Measurements from ENCODE around the gene CEP128.

Gene CEP128

DNA sequence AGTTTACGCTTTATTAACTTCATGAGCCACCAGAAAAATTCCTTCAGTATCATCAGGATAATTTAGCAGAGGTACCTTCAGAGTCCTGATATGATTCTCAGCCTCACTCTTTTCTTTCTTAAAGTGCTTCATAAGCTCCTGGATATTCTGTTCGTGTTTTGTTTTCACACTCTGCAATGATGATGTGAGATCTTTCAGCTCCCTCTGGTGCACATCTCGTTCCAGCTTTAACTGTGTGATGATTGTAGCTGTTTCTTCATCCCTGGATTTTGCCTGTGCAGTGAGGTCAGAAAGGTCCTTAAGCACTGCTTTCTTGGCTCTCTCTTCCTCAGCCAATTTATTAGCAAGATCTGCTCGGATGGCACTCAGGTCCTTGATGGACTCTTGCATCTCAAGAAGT is 156.7 kb downstream of the CEP128 start:
- DNase-seq (ENCODE audit: extremely low spot score): no peak
- CTCF ChIA-PET: no interaction called here
- POLR2A ChIA-PET: no interaction called here
- TF ChIP-seq SUZ12 (IDR thresholded peaks at IDR 0.05) (no peak), HDGF (IDR thresholded peaks at IDR 0.05; ENCODE audit: borderline replicate concordance) (no peak), NFRKB (IDR thresholded peaks at IDR 0.05) (no peak), ARNT (IDR thresholded peaks at IDR 0.05) (no peak), LEF1 (IDR thresholded peaks at IDR 0.05; ENCODE audit: borderline replicate concordance) (no peak), FOXA1 (IDR thresholded peaks at IDR 0.05) (no peak), FOXM1 (IDR thresholded peaks at IDR 0.05; ENCODE audit: borderline replicate concordance) (no peak), BHLHE40 (IDR thresholded peaks at IDR 0.05; ENCODE audit: borderline replicate concordance) (no peak)
- TF ChIP-seq, protein P1, sequence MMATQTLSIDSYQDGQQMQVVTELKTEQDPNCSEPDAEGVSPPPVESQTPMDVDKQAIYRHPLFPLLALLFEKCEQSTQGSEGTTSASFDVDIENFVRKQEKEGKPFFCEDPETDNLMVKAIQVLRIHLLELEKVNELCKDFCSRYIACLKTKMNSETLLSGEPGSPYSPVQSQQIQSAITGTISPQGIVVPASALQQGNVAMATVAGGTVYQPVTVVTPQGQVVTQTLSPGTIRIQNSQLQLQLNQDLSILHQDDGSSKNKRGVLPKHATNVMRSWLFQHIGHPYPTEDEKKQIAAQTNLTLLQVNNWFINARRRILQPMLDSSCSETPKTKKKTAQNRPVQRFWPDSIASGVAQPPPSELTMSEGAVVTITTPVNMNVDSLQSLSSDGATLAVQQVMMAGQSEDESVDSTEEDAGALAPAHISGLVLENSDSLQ (IDR thresholded peaks at IDR 0.05): no peak

DNA sequence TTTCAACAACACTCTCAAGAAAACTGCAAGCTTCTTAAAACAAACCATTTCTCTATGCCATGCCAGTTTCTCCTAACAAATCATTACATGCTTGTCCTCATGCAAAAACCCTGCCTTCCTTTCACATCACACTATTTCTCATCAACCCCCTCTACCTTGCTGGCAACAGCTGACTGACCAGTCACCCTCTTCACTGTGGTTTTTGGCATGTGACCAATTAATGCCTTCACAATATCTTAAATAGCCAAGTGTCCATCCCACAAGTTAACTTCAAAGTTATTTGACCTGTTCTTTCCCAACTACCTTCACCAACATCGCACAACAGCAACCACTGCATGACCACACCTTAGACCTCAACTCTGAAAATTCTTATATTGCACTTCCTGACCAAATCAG is 159.6 kb downstream of the CEP128 start:
- no peak for DNase-seq (ENCODE audit: extremely low spot score)
- TF ChIP-seq TARDBP (IDR thresholded peaks at IDR 0.05) (no peak), SP1 (IDR thresholded peaks at IDR 0.05) (no peak), ELF4 (IDR thresholded peaks at IDR 0.05) (no peak), FOXK2 (IDR thresholded peaks at IDR 0.05) (no peak), CTBP1 (IDR thresholded peaks at IDR 0.05; ENCODE audit: borderline replicate concordance) (no peak), NFRKB (IDR thresholded peaks at IDR 0.05) (no peak), SUZ12 (IDR thresholded peaks at IDR 0.05) (no peak), BHLHE40 (IDR thresholded peaks at IDR 0.05; ENCODE audit: borderline replicate concordance) (no peak), ARNT (IDR thresholded peaks at IDR 0.05) (no peak)
- ChIA-PET POLR2A (no interaction called here), CTCF (no interaction called here)

DNA sequence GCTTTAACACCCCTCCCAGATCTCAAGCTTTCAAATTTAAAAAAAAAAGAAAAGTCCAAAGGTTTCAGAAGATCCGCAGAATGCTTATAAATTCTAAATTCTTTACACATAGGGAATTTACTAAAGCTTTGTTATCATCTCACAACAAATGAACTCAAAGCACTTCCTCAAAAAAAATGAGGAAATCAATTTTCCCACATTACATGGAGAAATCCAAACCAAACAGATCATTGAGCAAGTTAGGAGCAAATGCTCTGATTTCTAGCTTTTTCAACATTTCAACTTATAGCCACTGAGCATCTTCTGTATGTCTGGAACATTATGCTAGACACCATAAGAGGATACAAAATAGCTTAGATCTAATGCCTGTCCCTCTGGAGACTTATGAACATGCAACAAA is 161.0 kb downstream of the CEP128 start:
- DNase-seq (ENCODE audit: extremely low spot score): no peak
- TF ChIP-seq BHLHE40 (IDR thresholded peaks at IDR 0.05; ENCODE audit: borderline replicate concordance): no peak
- TF ChIP-seq, protein P1 (IDR thresholded peaks at IDR 0.05): no peak
- no peak for TF ChIP-seq FOXK2 (IDR thresholded peaks at IDR 0.05)
- no peak for TF ChIP-seq FOXA1 (IDR thresholded peaks at IDR 0.05)
- TF ChIP-seq TARDBP (IDR thresholded peaks at IDR 0.05): no peak
- TF ChIP-seq FOXM1 (IDR thresholded peaks at IDR 0.05; ENCODE audit: borderline replicate concordance): no peak
- TF ChIP-seq ELF4 (IDR thresholded peaks at IDR 0.05): no peak
- no peak for TF ChIP-seq ARNT (IDR thresholded peaks at IDR 0.05)
- no peak for TF ChIP-seq HDGF (IDR thresholded peaks at IDR 0.05; ENCODE audit: borderline replicate concordance)
- no peak for TF ChIP-seq SUZ12 (IDR thresholded peaks at IDR 0.05)
- TF ChIP-seq L3MBTL2 (conservative IDR thresholded peaks at IDR 0.05): no peak
- TF ChIP-seq SP1 (IDR thresholded peaks at IDR 0.05): no peak
- TF ChIP-seq ZNF384 (IDR thresholded peaks at IDR 0.05): no peak
- no peak for TF ChIP-seq LEF1 (IDR thresholded peaks at IDR 0.05; ENCODE audit: borderline replicate concordance)
- TF ChIP-seq CTBP1 (IDR thresholded peaks at IDR 0.05; ENCODE audit: borderline replicate concordance): no peak
- no peak for TF ChIP-seq NFRKB (IDR thresholded peaks at IDR 0.05)
- CTCF ChIA-PET: no interaction called here
- POLR2A ChIA-PET: interaction anchor here (1.5 kb wide), 1 partner anchor 9 kb away, joined by 4 read pairs; no protein-coding TSS in a partner anchor

DNA sequence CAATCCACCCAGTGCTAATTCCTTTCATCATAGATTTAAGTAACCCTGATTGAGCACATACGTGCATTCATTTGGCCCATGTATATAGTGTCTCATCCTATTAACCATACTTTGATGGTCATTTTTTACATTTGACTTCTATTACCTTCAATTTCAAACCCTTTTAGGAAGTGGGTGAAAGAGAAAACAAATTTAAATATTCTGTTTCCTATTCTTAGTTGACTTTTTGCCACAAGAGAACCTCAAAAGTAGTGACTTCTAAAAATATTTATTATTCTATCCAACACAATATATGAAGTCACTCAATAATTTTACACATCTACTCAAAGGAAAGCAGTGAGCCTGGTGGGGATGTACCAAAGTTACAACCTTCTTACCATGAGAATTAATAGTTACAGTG is 164.9 kb downstream of the CEP128 start:
- no peak for DNase-seq (ENCODE audit: extremely low spot score)
- TF ChIP-seq HDGF (IDR thresholded peaks at IDR 0.05; ENCODE audit: borderline replicate concordance) (no peak), SUZ12 (IDR thresholded peaks at IDR 0.05) (no peak), FOXA1 (IDR thresholded peaks at IDR 0.05) (no peak), ZNF384 (IDR thresholded peaks at IDR 0.05) (no peak), SP1 (IDR thresholded peaks at IDR 0.05) (no peak), FOXM1 (IDR thresholded peaks at IDR 0.05; ENCODE audit: borderline replicate concordance) (no peak), LEF1 (IDR thresholded peaks at IDR 0.05; ENCODE audit: borderline replicate concordance) (no peak), TARDBP (IDR thresholded peaks at IDR 0.05) (no peak), ELF4 (IDR thresholded peaks at IDR 0.05) (no peak)
- TF ChIP-seq, protein P1 (IDR thresholded peaks at IDR 0.05): no peak
- CTCF ChIA-PET: no interaction called here
- POLR2A ChIA-PET: no interaction called here

DNA sequence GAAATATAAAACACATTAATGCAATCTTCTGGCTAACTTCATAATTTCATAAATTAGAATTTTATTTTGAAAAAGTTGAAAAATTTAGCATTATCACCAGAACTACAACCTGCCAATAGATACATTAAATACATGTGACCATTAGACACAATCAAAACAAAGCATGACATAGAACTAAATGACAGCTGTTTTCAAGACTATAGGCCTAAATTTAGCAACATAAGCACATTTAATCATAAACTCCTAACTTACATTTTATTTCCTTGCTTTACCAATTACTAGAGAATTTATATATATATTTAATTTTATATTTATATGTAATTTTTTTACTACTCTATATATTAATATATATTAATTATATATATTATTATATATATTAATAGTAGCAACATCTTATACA is 165.4 kb downstream of the CEP128 start:
- DNase-seq (ENCODE audit: extremely low spot score): no peak
- ChIA-PET POLR2A (no interaction called here), CTCF (no interaction called here)
- TF ChIP-seq NFRKB (IDR thresholded peaks at IDR 0.05): no peak
- no peak for TF ChIP-seq HDGF (IDR thresholded peaks at IDR 0.05; ENCODE audit: borderline replicate concordance)
- TF ChIP-seq SP1 (IDR thresholded peaks at IDR 0.05): no peak
- TF ChIP-seq ARNT (IDR thresholded peaks at IDR 0.05): no peak
- TF ChIP-seq, protein P1 (IDR thresholded peaks at IDR 0.05): no peak
- TF ChIP-seq ZNF384 (IDR thresholded peaks at IDR 0.05): no peak
- no peak for TF ChIP-seq LEF1 (IDR thresholded peaks at IDR 0.05; ENCODE audit: borderline replicate concordance)

DNA sequence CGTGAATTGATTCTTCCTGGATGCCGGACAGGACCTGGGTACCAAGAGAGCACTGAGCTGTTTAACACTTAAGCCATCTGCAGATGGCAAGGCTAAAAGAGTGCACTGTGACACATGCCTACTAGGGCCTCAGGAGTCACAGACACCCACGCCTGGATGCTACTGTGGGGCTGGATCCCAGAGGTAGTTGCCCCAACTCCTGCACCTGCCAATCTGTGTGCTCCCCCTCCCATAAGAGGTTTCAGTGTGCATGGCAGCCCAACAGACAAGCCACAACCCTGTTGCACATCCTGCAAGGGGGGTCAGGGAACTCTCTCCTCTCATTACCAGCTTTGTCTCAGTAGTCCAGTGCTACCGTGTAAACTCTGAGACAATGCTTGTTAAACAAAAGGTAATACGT is 169.0 kb downstream of the CEP128 start:
- CTCF ChIA-PET: no interaction called here
- TF ChIP-seq SUZ12 (IDR thresholded peaks at IDR 0.05): no peak
- no peak for TF ChIP-seq L3MBTL2 (conservative IDR thresholded peaks at IDR 0.05)
- TF ChIP-seq SP1 (IDR thresholded peaks at IDR 0.05): no peak
- TF ChIP-seq, protein P1 (IDR thresholded peaks at IDR 0.05): no peak
- no peak for TF ChIP-seq HDGF (IDR thresholded peaks at IDR 0.05; ENCODE audit: borderline replicate concordance)
- TF ChIP-seq FOXA1 (IDR thresholded peaks at IDR 0.05): no peak
- TF ChIP-seq ZNF384 (IDR thresholded peaks at IDR 0.05): no peak
- TF ChIP-seq BHLHE40 (IDR thresholded peaks at IDR 0.05; ENCODE audit: borderline replicate concordance): no peak
- TF ChIP-seq LEF1 (IDR thresholded peaks at IDR 0.05; ENCODE audit: borderline replicate concordance): no peak
- POLR2A ChIA-PET: no interaction called here
- no peak for DNase-seq (ENCODE audit: extremely low spot score)

All from HEK293T (cell line).